NCI-H226 (cell line): Measurements from ENCODE around the gene MS4A15.
"Not testable (repeated sequence)": the region's sequence is repeated elsewhere in the genome, so short reads cannot be mapped to it uniquely, and the experiment has no call there.

Source experiments
- DNase-seq: peaks from one replicate; pipeline ENCODE4 v3.0.0-alpha.2; 2015

The MS4A15 gene

DNA sequence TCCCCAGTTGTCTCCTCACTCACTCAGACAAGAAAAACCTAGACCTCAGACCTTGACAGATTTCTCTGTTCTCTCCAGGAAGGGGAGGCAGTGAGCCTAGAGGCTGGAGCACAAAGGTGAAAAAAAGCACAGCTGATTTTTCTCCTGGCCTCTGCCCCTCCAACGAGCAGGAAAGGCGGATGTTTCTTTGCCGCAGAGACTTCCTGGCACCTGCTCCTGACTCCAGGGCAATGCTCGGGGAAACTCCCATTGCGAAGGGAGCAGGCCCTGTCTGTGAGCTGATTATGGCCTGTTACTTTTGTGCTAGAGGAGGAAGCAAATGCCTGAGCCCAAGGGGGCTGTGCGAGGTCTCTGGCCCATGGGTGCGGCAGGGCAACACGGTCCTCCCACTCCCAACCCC lies 53.9 kb downstream of the MS4A15 start:
- DNase-seq = no peak

GRCh38 chr11:60813324-60813723 lies 56.7 kb downstream of the MS4A15 start:
- DNase-seq = no peak

- no peak for DNase-seq
Measured at GRCh38 chr11:60814112-60814511, 57.4 kb downstream of the MS4A15 start.

DNA sequence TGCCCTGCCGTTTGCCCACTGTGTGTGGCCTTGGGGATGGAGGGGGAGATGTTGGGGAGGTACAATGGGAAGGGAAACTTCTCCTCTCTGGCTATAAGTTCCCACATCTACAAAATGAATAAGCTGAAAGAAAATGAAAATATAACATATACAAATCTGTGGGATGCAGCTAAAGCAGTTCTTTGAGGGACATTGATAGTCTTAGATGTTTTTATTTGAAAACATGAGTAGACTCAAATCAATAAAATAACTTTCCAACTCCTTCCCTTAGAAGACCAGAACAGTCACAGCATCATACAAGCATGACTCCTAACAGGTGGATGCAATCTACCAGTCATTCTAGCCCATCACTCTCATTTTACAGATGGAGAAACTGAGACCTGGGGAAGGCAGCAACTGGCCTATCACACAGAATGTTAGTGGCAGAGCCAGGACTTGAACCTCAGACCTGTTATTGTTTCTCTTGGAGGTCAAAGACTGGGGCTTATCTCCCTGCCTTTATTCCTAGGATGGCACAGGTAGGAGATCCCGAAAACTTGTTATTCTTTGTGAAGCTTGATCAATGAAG lies 60.0 kb downstream of the MS4A15 start:
- no peak for DNase-seq

DNA sequence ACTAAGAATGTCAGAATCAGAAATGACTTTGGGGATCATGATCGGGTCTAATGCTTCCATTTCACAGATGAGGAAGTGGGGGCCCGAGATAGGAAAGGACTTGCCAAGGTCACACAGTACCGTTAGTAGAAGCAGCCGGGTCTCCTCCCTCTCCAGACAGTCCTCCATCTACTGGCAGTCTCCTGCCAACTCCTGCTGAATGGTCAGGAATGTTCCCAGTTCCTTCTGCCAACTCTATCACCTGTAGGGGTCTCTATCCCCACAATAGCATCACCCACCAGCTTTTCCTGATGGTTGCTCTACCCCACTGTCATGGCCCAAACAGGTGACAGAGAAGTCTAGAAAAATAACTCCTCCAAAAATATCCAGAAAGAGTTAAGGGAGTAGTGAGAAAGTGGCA lies 61.4 kb downstream of the MS4A15 start:
- DNase-seq = no peak

DNA sequence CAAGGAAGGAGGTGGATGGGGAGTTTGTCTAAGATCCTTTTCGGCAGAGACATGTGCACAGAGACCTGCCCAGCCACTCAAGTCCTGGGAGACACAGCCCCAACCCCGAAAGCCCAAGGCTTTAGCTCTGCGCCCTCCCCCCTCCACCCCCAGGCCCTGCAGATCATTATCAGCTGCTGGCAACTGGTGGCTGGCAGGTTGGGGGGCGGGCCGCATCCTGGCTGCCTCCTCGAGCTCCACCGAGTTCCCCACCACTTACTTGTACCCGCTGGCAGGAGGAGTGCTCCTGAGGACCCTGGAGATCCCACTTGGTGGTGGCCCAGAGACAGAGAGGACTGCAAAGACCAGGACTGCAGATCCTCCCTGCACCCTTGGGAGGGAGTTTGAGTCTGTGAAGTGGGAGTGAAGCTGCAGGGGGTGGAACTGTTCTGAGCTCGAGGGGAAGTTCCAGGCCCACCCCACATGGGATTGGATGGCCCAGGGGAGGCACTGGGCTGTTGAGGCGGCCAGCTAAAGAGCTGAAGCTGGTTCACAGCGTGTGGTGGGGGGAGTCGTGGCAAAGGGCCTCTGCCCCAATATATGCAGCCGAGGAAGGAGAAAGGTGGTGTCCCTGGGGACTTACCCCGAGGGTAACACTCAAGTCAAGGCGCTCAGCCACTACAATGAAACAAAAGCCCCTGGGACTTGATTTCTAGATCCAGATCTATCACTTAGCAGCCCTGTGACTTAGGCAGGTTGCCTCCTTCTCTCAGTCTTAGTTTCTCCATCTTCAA lies 65.3 kb downstream of the MS4A15 start:
- DNase-seq = no peak

DNA sequence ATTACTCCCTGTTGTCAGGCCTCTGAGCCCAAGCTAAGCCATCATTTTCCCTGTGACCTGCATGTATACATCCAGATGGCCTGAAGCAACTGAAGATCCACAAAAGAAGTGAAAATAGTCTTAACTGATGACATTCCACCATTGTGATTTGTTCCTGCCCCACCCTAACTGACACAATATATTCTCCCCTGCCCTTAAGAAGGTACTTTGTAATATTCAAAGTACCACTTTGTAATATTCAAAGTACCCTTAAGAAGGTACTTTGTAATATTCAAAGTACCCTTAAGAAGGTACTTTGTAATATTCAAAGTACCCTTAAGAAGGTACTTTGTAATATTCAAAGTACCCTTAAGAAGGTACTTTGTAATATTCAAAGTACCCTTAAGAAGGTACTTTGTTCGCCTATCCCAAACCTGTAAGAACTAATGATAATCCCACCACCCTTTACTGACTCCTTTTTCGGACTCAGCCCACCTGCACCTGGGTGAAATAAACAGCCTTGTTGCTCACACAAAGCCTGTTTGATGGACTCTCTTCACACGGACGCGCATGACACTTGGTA lies 67.2 kb downstream of the MS4A15 start:
- DNase-seq = not testable (repeated sequence)

- DNase-seq = no peak
Measured at GRCh38 chr11:60825118-60825517, 68.5 kb downstream of the MS4A15 start.

GRCh38 chr11:60825790-60826189 lies 69.1 kb downstream of the MS4A15 start:
- no peak for DNase-seq
